ENCODE data around the gene EEF1B2.
"Not testable (repeated sequence)": the region's sequence is repeated elsewhere in the genome, so short reads cannot be mapped to it uniquely, and the experiment has no call there.

The EEF1B2 gene

GRCh38 chr2:206159346-206160124 is at the start of gene EEF1B2, which contains the start of gene NDUFS1:
EEF1B2 (plus strand) TSS chr2:206159895; CDS start chr2:206159980, 85 bp downstream.
NDUFS1 (minus strand) TSS chr2:206159444; CDS start chr2:206153678, 5,766 bp downstream.
- DNase-seq: peak; percentile 91 to 94

GRCh38 chr2:206112108-206112507 is 47.6 kb upstream of the EEF1B2 start:
- DNase-seq: no peak

- DNase-seq: no peak
Measured at GRCh38 chr2:206112846-206113547, 46.7 kb upstream of the EEF1B2 start.

- DNase-seq: no peak
Measured at GRCh38 chr2:206115026-206115578, 44.6 kb upstream of the EEF1B2 start.

- no peak for DNase-seq
Measured at GRCh38 chr2:206116278-206116677, 43.4 kb upstream of the EEF1B2 start.

GRCh38 chr2:206122569-206122968 is 37.1 kb upstream of the EEF1B2 start:
- not testable (repeated sequence) for DNase-seq

- no peak for DNase-seq
Measured at GRCh38 chr2:206125901-206126300, 33.8 kb upstream of the EEF1B2 start.

- DNase-seq: no peak
Measured at GRCh38 chr2:206127656-206128055, 32.0 kb upstream of the EEF1B2 start.

- no peak for DNase-seq
Measured at GRCh38 chr2:206143451-206143850, 16.2 kb upstream of the EEF1B2 start.

- DNase-seq: no peak
Measured at GRCh38 chr2:206144383-206144782, 15.3 kb upstream of the EEF1B2 start.

- DNase-seq: no peak
Measured at GRCh38 chr2:206145665-206146064, 14.0 kb upstream of the EEF1B2 start.

- DNase-seq: no peak
Measured at GRCh38 chr2:206149330-206149729, 10.4 kb upstream of the EEF1B2 start.

- no peak for DNase-seq
Measured at GRCh38 chr2:206150168-206150567, 9.5 kb upstream of the EEF1B2 start.

- DNase-seq: no peak
Measured at GRCh38 chr2:206150631-206151030, 9.1 kb upstream of the EEF1B2 start.

- no peak for DNase-seq
Measured at GRCh38 chr2:206154197-206154596, 5.5 kb upstream of the EEF1B2 start.

GRCh38 chr2:206157014-206157413 is 2.7 kb upstream of the EEF1B2 start:
- not testable (repeated sequence) for DNase-seq

GRCh38 chr2:206158563-206159345 is 941 bp upstream of the EEF1B2 start:
- DNase-seq: no peak

GRCh38 chr2:206160125-206160806 is 571 bp downstream of the EEF1B2 start:
- no peak for DNase-seq

- no peak for DNase-seq
Measured at GRCh38 chr2:206160807-206161179, 1.1 kb downstream of the EEF1B2 start.

GRCh38 chr2:206162401-206162800 is 2.7 kb downstream of the EEF1B2 start:
- DNase-seq: not testable (repeated sequence)

- no peak for DNase-seq
Measured at GRCh38 chr2:206163251-206163880, 3.7 kb downstream of the EEF1B2 start.

All from stimulated activated CD4-positive, alpha-beta T cell treated with anti-CD3 and anti-CD28 coated beads, Interleukin-2, amount 100 ng/mL, for 48 hours (primary cell).